Measurements from ENCODE around the gene SETD3.

DNA sequence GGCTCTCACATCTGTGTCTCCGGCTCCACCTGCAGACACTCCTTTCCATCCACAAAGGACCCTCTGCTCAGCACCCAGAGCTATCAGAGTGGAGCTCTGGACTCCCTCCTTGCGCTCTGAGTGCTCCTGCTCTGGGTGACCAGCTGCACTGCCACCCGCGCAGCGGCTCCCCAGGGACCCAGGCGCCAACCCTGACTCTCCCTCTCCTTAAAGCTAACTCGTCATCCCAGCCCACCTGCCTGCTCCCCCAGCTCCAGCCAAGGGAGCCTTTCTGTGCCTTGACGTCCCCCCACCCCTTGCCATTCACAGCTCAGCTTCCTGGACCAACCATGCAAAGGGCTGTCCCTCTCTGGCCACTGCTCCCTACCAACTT lies 99.0 kb downstream of the SETD3 start:
- TF ChIP-seq POLR2AphosphoS5 (IDR thresholded peaks at IDR 0.05) = no peak
- TF ChIP-seq CTCF (IDR thresholded peaks at IDR 0.05; ENCODE audit: poor library complexity, severe bottlenecking) = no peak
- TF ChIP-seq, protein P1, sequence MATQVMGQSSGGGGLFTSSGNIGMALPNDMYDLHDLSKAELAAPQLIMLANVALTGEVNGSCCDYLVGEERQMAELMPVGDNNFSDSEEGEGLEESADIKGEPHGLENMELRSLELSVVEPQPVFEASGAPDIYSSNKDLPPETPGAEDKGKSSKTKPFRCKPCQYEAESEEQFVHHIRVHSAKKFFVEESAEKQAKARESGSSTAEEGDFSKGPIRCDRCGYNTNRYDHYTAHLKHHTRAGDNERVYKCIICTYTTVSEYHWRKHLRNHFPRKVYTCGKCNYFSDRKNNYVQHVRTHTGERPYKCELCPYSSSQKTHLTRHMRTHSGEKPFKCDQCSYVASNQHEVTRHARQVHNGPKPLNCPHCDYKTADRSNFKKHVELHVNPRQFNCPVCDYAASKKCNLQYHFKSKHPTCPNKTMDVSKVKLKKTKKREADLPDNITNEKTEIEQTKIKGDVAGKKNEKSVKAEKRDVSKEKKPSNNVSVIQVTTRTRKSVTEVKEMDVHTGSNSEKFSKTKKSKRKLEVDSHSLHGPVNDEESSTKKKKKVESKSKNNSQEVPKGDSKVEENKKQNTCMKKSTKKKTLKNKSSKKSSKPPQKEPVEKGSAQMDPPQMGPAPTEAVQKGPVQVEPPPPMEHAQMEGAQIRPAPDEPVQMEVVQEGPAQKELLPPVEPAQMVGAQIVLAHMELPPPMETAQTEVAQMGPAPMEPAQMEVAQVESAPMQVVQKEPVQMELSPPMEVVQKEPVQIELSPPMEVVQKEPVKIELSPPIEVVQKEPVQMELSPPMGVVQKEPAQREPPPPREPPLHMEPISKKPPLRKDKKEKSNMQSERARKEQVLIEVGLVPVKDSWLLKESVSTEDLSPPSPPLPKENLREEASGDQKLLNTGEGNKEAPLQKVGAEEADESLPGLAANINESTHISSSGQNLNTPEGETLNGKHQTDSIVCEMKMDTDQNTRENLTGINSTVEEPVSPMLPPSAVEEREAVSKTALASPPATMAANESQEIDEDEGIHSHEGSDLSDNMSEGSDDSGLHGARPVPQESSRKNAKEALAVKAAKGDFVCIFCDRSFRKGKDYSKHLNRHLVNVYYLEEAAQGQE (IDR thresholded peaks at IDR 0.05; ENCODE audit: borderline replicate concordance) = no peak
